OCI-LY7 (cell line): ENCODE data around the gene CACNA2D2. TPM values are rescaled to one million over a fixed set of nuclear protein-coding genes. Genes with fewer than 3 reads are reported as not detected.

ENCODE experiments used
- BruUV-seq: library from RNA; stranded (reverse); fragments of 400-500 nt; replicated peaks from 2 replicates; lab custom pipeline; 2021; lab: Mats Ljungman, UMichigan
- CTCF ChIA-PET: fragments of 300-600 bp; sonication (Branson Sonifier 250); formaldehyde crosslinking; loops from one replicate; lab custom pipeline; 2022; ENCODE audit warnings: antibody characterized with exemption; ENCODE audit not compliant: unreplicated experiment; lab: Charles Lee
- POLR2A ChIA-PET: fragments of 300-600 bp; sonication (Branson Sonifier 250); formaldehyde crosslinking; loops from one replicate; lab custom pipeline; 2022; ENCODE audit warnings: antibody characterized with exemption; lab: Charles Lee
- DNase-seq: peaks from one replicate; pipeline ENCODE4 v3.0.0-alpha.2; 2015; ENCODE audit warnings: low spot score
- H2AFZ ChIP-seq: fragments of 200-600 bp; sonication (generic), shearing (Covaris generic); 2 replicates; pipeline ENCODE4 v1.6.1; 2014; ENCODE audit warnings: mild to moderate bottlenecking, antibody characterized with exemption, low read length, moderate library complexity
- H3K27ac ChIP-seq: fragments of 200-600 bp; sonication (generic); 2 replicates; pipeline ENCODE4 v1.5.1; 2014; ENCODE audit warnings: mixed run types, low read depth, mild to moderate bottlenecking, moderate library complexity, low read length, inconsistent platforms; ENCODE audit not compliant: poor library complexity, severe bottlenecking
- H3K36me3 ChIP-seq: fragments of 200-600 bp; sonication (generic); 2 replicates; pipeline ENCODE4 v1.6.1; 2014; ENCODE audit warnings: mild to moderate bottlenecking, antibody characterized with exemption, low read length, moderate library complexity, mixed read lengths; ENCODE audit not compliant: insufficient read depth
- H3K4me1 ChIP-seq: fragments of 200-600 bp; sonication (generic); 2 replicates; pipeline ENCODE4 v1.5.1; 2014; ENCODE audit warnings: mild to moderate bottlenecking, low read length; ENCODE audit not compliant: insufficient read depth, poor library complexity, severe bottlenecking
- H3K4me2 ChIP-seq: fragments of 200-600 bp; sonication (generic); 2 replicates; pipeline ENCODE4 v1.6.1; 2014; ENCODE audit warnings: mild to moderate bottlenecking, low read length
- H3K4me3 ChIP-seq: fragments of 200-600 bp; sonication (generic); 2 replicates; pipeline ENCODE4 v1.5.1; 2014; ENCODE audit warnings: mild to moderate bottlenecking, low read depth, low read length; ENCODE audit not compliant: poor library complexity, severe bottlenecking
- H3K79me2 ChIP-seq: fragments of 200-600 bp; sonication (generic); 2 replicates; pipeline ENCODE4 v1.6.1; 2016; ENCODE audit warnings: low read depth, mild to moderate bottlenecking, low read length, moderate library complexity, mixed read lengths; ENCODE audit not compliant: insufficient read depth
- H3K9me2 ChIP-seq: fragments of 200-600 bp; sonication (generic); 2 replicates; pipeline ENCODE4 v1.6.1; 2016; ENCODE audit warnings: mild to moderate bottlenecking, low read length, mixed read lengths; ENCODE audit not compliant: insufficient read depth
- H3K9me3 ChIP-seq: fragments of 200-600 bp; sonication (generic); 2 replicates; pipeline ENCODE4 v1.6.1; 2014; ENCODE audit warnings: mild to moderate bottlenecking, mixed run types, low read length, mixed read lengths
- H4K20me1 ChIP-seq: fragments of 200-600 bp; sonication (generic); 2 replicates; pipeline ENCODE4 v1.6.1; 2014; ENCODE audit warnings: mild to moderate bottlenecking, antibody characterized with exemption, low read length, moderate library complexity, mixed read lengths; ENCODE audit not compliant: insufficient read depth
- EZH2phosphoT487 ChIP-seq: fragments of 200-600 bp; sonication (generic); IDR thresholded peaks from 2 replicates; pipeline ENCODE4 v1.6.1; 2018; ENCODE audit warnings: low read depth, borderline replicate concordance, mild to moderate bottlenecking, mixed run types, antibody characterized with exemption, low read length, moderate library complexity, mixed read lengths
- intact Hi-C: fragments of 100-400 bp; cut with micrococcal nuclease; formaldehyde crosslinking; loops from one replicate; pipeline ENCODE4 v1.10.0; 2022; ENCODE audit not compliant: unreplicated experiment
- total RNA-seq, 2 experiments: library from RNA; depleted of rRNA in 1 of 2; stranded (reverse); fragments of >200 nt in 1 of 2; shearing (Covaris generic) in 1 of 2; gene quantifications; 2 replicates each; pipeline ENCODE4 v1.2.3, GENCODE V29; 2014 to 2022
- TF ChIP-seq, protein P1 (sequence below): fragments of 200-600 bp; sonication (generic); conservative IDR thresholded peaks from 2 replicates; pipeline ENCODE4 v1.5.1; 2014; ENCODE audit warnings: mild to moderate bottlenecking, antibody characterized with exemption, low read length, moderate library complexity, mixed read lengths

CACNA2D2 gene
- total RNA-seq, 2 experiments from 2014 or later: 0.09 to 0.21 TPM

GRCh38 chr3:50472958-50473357 is 30.5 kb downstream of the CACNA2D2 start:
- Histone ChIP-seq H3K27ac (no peak overlapping the region), H3K9me2 (no peaks in the 10 kb centered on the region), H3K4me2 (no peak overlapping the region), H3K36me3 (no peaks in the 10 kb centered on the region), H2AFZ (no peak overlapping the region), H4K20me1 (no peaks in the 10 kb centered on the region), H3K79me2 (no peaks in the 10 kb centered on the region), H3K4me1 (no peaks in the 10 kb centered on the region), H3K4me3 (no peak overlapping the region), H3K9me3 (no peaks in the 10 kb centered on the region)
- ChIA-PET CTCF (interaction anchor here (0.6 kb wide), 1 partner anchor 54 kb away, joined by 3 read pairs; no protein-coding TSS in a partner anchor), POLR2A (no interaction called here)
- intact Hi-C loops: no loop called here
- TF ChIP-seq, protein P1, sequence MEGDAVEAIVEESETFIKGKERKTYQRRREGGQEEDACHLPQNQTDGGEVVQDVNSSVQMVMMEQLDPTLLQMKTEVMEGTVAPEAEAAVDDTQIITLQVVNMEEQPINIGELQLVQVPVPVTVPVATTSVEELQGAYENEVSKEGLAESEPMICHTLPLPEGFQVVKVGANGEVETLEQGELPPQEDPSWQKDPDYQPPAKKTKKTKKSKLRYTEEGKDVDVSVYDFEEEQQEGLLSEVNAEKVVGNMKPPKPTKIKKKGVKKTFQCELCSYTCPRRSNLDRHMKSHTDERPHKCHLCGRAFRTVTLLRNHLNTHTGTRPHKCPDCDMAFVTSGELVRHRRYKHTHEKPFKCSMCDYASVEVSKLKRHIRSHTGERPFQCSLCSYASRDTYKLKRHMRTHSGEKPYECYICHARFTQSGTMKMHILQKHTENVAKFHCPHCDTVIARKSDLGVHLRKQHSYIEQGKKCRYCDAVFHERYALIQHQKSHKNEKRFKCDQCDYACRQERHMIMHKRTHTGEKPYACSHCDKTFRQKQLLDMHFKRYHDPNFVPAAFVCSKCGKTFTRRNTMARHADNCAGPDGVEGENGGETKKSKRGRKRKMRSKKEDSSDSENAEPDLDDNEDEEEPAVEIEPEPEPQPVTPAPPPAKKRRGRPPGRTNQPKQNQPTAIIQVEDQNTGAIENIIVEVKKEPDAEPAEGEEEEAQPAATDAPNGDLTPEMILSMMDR: no peak
- no peak for TF ChIP-seq EZH2phosphoT487
- DNase-seq: no peak
- BruUV-seq: no TSS peak

- H3K36me3 ChIP-seq: no peaks in the 10 kb centered on the region
- no TSS peak for BruUV-seq
- no peak overlapping the region for H3K27ac ChIP-seq
- DNase-seq: no peak
- H3K4me1 ChIP-seq: no peaks in the 10 kb centered on the region
- H2AFZ ChIP-seq: no peak overlapping the region
- no peaks in the 10 kb centered on the region for H4K20me1 ChIP-seq
- ChIA-PET POLR2A (interaction anchor here (0.5 to 0.6 kb wide), 3 partner anchors 78 to 1117 kb away, joined by 5 to 6 read pairs (median 5); no protein-coding TSS in a partner anchor), CTCF (no interaction called here)
- no peak overlapping the region for H3K4me3 ChIP-seq
- H3K79me2 ChIP-seq: no peaks in the 10 kb centered on the region
- no peak for TF ChIP-seq EZH2phosphoT487
- TF ChIP-seq, protein P1: no peak
- no peaks in the 10 kb centered on the region for H3K9me2 ChIP-seq
- H3K4me2 ChIP-seq: no peak overlapping the region
- H3K9me3 ChIP-seq: no peaks in the 10 kb centered on the region
- intact Hi-C loops: no loop called here
These were observed 32.8 kb downstream of the CACNA2D2 start for GRCh38 chr3:50470658-50471057.

GRCh38 chr3:50467919-50468318 is 35.5 kb downstream of the CACNA2D2 start:
- TF ChIP-seq EZH2phosphoT487: no peak
- TF ChIP-seq, protein P1: no peak
- no peak overlapping the region for H3K27ac ChIP-seq
- H2AFZ ChIP-seq: no peak overlapping the region
- ChIA-PET POLR2A (no interaction called here), CTCF (no interaction called here)
- H3K4me1 ChIP-seq: no peaks in the 10 kb centered on the region
- H4K20me1 ChIP-seq: no peaks in the 10 kb centered on the region
- no peaks in the 10 kb centered on the region for H3K36me3 ChIP-seq
- intact Hi-C loops: no loop called here
- no peaks in the 10 kb centered on the region for H3K9me2 ChIP-seq
- no TSS peak for BruUV-seq
- H3K9me3 ChIP-seq: no peaks in the 10 kb centered on the region
- no peak overlapping the region for H3K4me2 ChIP-seq
- no peak for DNase-seq
- H3K79me2 ChIP-seq: no peaks in the 10 kb centered on the region
- H3K4me3 ChIP-seq: no peak overlapping the region
